ENCODE results near the gene ATP2B2.

ATP2B2 gene

GRCh38 chr3:10381336-10381735 is 124.0 kb downstream of the ATP2B2 start:
- no peak for DNase-seq (ENCODE audit: low read depth)

- DNase-seq (ENCODE audit: low read depth): no peak
Measured at GRCh38 chr3:10380906-10381305, 124.5 kb downstream of the ATP2B2 start.

GRCh38 chr3:10379961-10380360 is 125.4 kb downstream of the ATP2B2 start:
- no peak for DNase-seq (ENCODE audit: low read depth)

- no peak for DNase-seq (ENCODE audit: low read depth)
Measured at GRCh38 chr3:10379161-10379560, 126.2 kb downstream of the ATP2B2 start.

GRCh38 chr3:10378742-10379141 is 126.6 kb downstream of the ATP2B2 start:
- DNase-seq (ENCODE audit: low read depth): no peak

GRCh38 chr3:10378246-10378645 is 127.1 kb downstream of the ATP2B2 start:
- DNase-seq (ENCODE audit: low read depth): no peak

- DNase-seq (ENCODE audit: low read depth): no peak
Measured at GRCh38 chr3:10377148-10377725, 128.1 kb downstream of the ATP2B2 start.

GRCh38 chr3:10376353-10376752 is 129.0 kb downstream of the ATP2B2 start:
- DNase-seq (ENCODE audit: low read depth): no peak

- DNase-seq (ENCODE audit: low read depth): no peak
Measured at GRCh38 chr3:10375296-10376053, 129.9 kb downstream of the ATP2B2 start.

- no peak for DNase-seq (ENCODE audit: low read depth)
Measured at GRCh38 chr3:10374311-10374710, 131.1 kb downstream of the ATP2B2 start.

GRCh38 chr3:10373686-10374261 is 131.6 kb downstream of the ATP2B2 start:
- no peak for DNase-seq (ENCODE audit: low read depth)

- no peak for DNase-seq (ENCODE audit: low read depth)
Measured at GRCh38 chr3:10371789-10372188, 133.6 kb downstream of the ATP2B2 start.

GRCh38 chr3:10371167-10371566 is 134.2 kb downstream of the ATP2B2 start:
- no peak for DNase-seq (ENCODE audit: low read depth)

GRCh38 chr3:10370429-10370828 is 135.0 kb downstream of the ATP2B2 start:
- no peak for DNase-seq (ENCODE audit: low read depth)

GRCh38 chr3:10368512-10368911 is 136.9 kb downstream of the ATP2B2 start:
- no peak for DNase-seq (ENCODE audit: low read depth)

GRCh38 chr3:10367506-10367905 is 137.9 kb downstream of the ATP2B2 start:
- no peak for DNase-seq (ENCODE audit: low read depth)

- peak; percentile 17 for DNase-seq (ENCODE audit: low read depth)
Measured at GRCh38 chr3:10366651-10367101, 138.7 kb downstream of the ATP2B2 start.

GRCh38 chr3:10365791-10366190 is 139.6 kb downstream of the ATP2B2 start:
- DNase-seq (ENCODE audit: low read depth): no peak

GRCh38 chr3:10365316-10365715 is 140.1 kb downstream of the ATP2B2 start:
- DNase-seq (ENCODE audit: low read depth): no peak

- DNase-seq (ENCODE audit: low read depth): no peak
Measured at GRCh38 chr3:10364806-10365205, 140.6 kb downstream of the ATP2B2 start.

GRCh38 chr3:10363935-10364334 is 141.5 kb downstream of the ATP2B2 start:
- DNase-seq (ENCODE audit: low read depth): no peak

- no peak for DNase-seq (ENCODE audit: low read depth)
Measured at GRCh38 chr3:10361375-10361774, 144.0 kb downstream of the ATP2B2 start.

- DNase-seq (ENCODE audit: low read depth): no peak
Measured at GRCh38 chr3:10360478-10360877, 144.9 kb downstream of the ATP2B2 start.
